ES-I3 (cell line): ENCODE measurements around the gene HBS1L.

ENCODE experiments used
- H3K36me3 ChIP-seq: 2 replicates; pipeline ENCODE4 v1.6.1; 2013; ENCODE audit warnings: mild to moderate bottlenecking, low read length, control low read depth, moderate library complexity; ENCODE audit not compliant: insufficient read depth
- H3K4me1 ChIP-seq: 2 replicates; pipeline ENCODE4 v1.6.1; 2013; ENCODE audit warnings: mild to moderate bottlenecking, control low read depth, low read length; ENCODE audit not compliant: insufficient read depth
- H3K9ac ChIP-seq: 2 replicates; pipeline ENCODE4 v1.6.1; 2013; ENCODE audit warnings: low read depth, mild to moderate bottlenecking, low read length, moderate library complexity
- H3K9me3 ChIP-seq: 2 replicates; pipeline ENCODE4 v1.6.1; 2013; ENCODE audit warnings: mild to moderate bottlenecking, low read length, moderate library complexity; ENCODE audit not compliant: control insufficient read depth, insufficient read depth

HBS1L gene

GRCh38 chr6:134925800-134926199 lies 128.8 kb downstream of the HBS1L start:
- Histone ChIP-seq H3K9ac (no peak overlapping the region), H3K9me3 (no peaks in the 10 kb centered on the region), H3K4me1 (no peaks in the 10 kb centered on the region), H3K36me3 (no peaks in the 10 kb centered on the region)

DNA sequence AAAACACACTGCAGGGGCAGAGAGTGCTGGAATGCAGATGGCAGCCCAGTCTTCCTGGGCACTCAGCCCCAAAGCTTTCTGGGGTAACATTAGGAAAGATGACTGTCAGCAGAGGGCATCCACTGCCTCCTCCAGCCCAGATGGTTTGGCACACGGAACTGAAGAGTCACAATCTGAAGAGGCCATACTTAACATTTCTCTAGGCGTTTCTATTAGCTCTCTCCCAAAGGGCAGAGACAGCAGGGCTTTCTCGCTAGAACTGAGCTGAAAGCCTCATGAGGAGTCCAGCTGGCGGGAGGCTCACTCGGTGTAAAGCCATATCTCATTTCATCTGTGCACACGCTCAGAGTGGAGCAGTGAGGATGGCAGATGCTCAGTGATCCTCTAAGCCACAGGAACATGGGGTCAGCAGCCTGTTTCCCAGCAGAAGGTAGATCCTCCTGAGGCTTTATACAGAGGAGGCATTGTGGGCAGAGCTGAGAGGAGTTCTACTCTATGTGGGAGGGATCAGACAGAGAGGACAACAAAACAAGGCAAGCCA lies 132.8 kb downstream of the HBS1L start:
- no peaks in the 10 kb centered on the region for H3K9me3 ChIP-seq
- H3K4me1 ChIP-seq, result no peaks in the 10 kb centered on the region
- H3K9ac ChIP-seq, result no peak overlapping the region
- no peaks in the 10 kb centered on the region for H3K36me3 ChIP-seq

DNA sequence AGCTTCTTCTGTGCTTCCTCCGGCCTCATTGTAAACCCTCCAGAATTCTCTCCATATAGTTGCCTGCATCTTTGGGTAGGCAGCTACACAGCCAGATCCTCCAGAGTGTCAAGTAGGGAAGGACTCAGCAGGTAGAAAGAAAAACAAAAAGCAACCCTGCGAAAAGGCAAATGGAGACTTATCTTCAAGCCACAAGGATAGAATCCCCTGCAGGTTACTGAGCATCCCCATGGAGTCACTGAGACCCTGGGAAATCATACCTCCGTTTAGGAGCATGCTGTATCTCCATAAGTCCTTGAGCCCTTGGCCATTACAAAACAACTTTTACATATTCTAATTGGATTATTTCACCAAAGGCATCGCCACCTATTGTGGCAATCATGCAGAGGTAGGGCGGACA lies 133.3 kb downstream of the HBS1L start:
- Histone ChIP-seq H3K9ac (no peak overlapping the region), H3K36me3 (no peaks in the 10 kb centered on the region), H3K9me3 (no peaks in the 10 kb centered on the region), H3K4me1 (no peaks in the 10 kb centered on the region)

- Histone ChIP-seq H3K9ac (no peak overlapping the region), H3K9me3 (no peaks in the 10 kb centered on the region), H3K36me3 (no peaks in the 10 kb centered on the region), H3K4me1 (no peaks in the 10 kb centered on the region)
Measured at GRCh38 chr6:134920422-134920821, 134.2 kb downstream of the HBS1L start.

DNA sequence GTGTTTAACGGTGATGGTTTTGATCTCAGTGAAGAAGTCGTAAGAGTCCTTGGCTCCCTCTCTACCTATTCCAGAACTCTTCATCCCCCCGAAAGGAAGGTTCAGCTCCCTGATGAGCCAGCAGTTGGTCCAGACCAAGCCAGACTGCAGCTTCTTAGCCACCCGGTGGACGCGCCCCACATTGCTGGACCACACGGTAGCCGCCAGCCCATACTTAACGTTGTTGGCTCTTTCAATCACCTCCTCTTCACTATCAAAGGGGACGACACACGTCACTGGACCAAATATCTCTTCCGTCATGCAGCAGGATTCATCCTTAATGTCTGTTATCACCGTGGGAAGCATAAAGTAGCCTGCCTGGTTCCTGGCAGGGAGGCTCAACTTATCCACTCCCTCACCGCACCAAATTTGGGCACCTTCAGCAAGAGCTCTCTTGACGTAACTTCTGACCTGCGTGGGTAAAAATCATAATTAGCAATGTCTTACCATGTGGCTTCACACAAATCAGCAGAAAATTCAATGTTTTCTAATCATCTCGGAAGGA lies 136.1 kb downstream of the HBS1L start:
- no peaks in the 10 kb centered on the region for H3K4me1 ChIP-seq
- H3K36me3 ChIP-seq, result no peaks in the 10 kb centered on the region
- H3K9me3 ChIP-seq, result no peaks in the 10 kb centered on the region
- no peak overlapping the region for H3K9ac ChIP-seq

- H3K36me3 ChIP-seq, result no peaks in the 10 kb centered on the region
- H3K4me1 ChIP-seq, result no peaks in the 10 kb centered on the region; the same call in 1 of the 2 replicates
- H3K9ac ChIP-seq, result no peak overlapping the region
Measured at GRCh38 chr6:134911547-134911946, 143.1 kb downstream of the HBS1L start.

GRCh38 chr6:134910593-134910935 lies 144.1 kb downstream of the HBS1L start:
- Histone ChIP-seq H3K4me1 (no peaks in the 10 kb centered on the region; the same call in 1 of the 2 replicates), H3K36me3 (no peaks in the 10 kb centered on the region), H3K9me3 (no peaks in the 10 kb centered on the region), H3K9ac (no peak overlapping the region)

More at GRCh38 chr6:134911547-134911946, 143.1 kb downstream of the HBS1L start:
- no peaks in the 10 kb centered on the region for H3K9me3 ChIP-seq
